HG03378 (cell line): ENCODE results near the gene DNAJC2.
"Not testable (repeated sequence)": the region's sequence is repeated elsewhere in the genome, so short reads cannot be mapped to it uniquely, and the experiment has no call there.

ENCODE experiments used
- ATAC-seq: cut with Tn5 transposase; IDR thresholded peaks from one replicate; pipeline ENCODE4 v1.9.1; 2021; ENCODE audit warnings: mild to moderate bottlenecking, moderate library complexity; ENCODE audit not compliant: unreplicated experiment

Gene DNAJC2

DNA sequence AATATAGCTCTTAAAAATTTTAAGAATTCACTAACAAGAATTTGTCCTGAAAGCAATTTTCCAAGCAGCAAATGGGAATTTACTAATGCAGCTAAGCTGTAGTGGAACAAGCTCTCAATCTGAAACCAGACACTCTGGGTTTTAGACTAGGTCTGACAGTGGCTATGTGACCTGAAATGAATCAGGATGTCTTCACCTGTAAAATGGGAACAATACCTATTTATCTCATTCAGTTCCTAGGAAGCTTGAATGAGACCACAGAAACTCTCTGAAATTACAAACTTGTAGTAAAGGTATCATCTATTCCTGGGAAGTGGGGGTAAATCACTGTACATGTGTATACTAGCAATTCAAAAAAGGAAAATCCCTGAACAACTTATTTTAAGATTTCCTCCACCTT, 1.2 kb downstream of the DNAJC2 start:
- no peak for ATAC-seq

DNA sequence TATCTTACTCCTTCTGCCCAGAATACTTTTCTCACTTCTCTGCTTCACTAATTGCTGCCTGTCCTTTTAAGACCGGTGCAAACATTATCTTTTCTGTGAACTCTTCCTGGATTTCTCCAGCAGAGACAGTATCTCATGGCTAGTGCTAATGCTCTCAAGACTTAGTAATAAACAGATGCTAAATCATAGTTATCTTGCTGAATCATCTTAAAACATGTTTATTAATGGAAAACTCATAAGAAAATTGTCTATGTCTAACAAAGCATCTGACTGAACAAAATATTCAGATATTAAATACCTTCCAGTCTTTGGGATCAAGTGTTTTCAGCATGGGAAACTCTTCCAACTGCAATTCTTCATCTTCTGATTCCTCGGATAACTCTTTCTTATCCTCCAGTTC, 3.1 kb downstream of the DNAJC2 start:
- no peak for ATAC-seq

DNA sequence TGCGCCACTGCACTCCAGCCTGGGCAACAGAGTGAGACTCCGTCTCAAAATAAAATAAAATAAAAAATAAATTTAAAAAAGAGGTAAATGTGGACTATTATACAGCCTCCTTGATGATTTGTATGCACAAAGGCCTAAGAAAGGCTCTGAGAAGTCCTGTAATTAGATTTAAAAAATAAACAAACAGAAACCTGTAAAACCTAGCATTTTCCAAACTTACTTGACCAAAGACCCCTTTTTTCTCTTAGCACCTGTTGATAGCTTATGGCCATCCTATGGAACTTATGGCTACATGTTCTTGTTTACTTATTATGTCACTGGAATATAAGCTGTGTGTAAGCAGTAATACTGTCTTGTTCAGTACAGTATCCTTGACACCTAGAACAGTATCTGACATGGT, 5.7 kb downstream of the DNAJC2 start:
- no peak for ATAC-seq

DNA sequence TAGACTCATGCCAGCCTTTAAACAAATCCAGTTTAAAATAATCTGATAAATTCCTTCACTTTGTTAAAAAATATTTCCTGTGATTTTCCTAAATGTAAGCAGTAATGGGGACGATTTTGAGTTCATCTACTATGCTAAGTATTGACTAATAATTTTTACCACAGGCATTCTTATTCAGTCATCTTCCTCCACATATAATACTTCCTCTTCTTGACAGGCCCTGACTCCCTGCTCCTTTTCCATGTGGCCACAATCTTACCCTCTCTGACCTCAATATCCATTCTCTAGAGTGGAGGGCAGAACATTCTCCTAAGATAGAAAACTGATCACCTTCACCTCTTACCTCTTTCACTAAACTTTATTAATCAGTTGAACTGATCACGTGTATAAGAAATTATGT, 7.8 kb downstream of the DNAJC2 start:
- no peak for ATAC-seq

DNA sequence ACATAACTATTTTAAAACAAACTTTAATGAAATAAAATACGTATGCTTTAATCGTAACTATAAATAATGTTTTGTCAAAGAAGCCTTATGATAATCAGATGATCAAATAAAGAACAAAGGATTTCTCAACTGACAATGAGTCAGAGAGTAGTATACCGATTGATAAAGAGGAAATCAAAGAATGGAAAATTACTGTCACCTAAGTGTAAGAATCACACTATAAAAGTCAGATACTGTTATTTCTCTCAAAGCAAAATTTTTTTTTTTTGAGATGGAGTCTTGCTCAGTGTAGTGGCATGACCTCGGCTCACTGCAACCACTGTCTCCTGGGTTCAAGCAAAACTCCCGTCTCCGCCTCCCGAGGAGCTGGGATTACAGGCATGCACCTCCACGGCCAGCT, 18.8 kb downstream of the DNAJC2 start:
- ATAC-seq: no peak

DNA sequence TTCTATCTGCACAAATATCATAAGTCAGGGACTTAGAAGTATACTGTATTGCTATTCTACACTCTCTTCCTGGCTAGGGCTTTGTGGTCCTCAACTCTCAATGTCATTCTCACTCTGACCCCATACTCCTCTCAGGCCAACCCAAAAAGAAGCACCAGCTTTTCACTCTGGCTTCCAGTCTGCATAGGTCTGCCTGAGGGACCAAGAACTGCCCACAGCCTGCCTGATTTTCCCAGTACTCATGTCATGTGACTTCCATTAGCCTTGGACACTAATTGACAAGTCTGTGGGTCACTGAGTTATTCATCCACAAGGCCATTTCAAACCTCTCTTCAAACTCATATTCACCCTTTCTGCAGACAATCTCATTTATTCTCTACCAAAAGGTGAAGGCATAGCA, 27.6 kb downstream of the DNAJC2 start:
- ATAC-seq: no peak

DNA sequence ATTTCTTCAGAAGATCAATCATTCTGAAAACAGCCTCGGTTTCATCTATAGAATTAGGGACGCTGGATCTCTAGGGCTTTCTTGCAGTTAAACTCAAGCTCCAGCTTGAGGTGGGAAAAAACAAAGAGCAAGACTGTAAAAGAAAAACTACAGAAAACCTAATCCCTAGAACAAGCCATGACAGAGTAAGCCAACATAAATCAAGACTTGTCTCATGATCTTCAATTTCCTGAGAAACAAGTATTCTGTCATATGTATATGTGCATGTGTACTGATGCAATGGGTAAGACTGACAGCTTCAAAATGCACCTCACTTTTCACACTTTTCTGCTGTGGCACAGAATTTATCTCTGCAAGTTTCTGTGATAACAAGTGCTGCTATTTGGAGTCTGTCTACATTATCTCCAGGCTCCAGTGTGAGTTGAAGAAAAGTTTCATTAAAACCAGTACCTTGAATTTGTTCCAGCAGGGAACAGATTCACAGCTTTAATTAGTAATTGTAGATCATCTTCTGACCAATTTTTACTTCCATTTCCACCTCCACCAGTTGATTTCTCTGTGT, 28.1 kb downstream of the DNAJC2 start:
- ATAC-seq: no peak

DNA sequence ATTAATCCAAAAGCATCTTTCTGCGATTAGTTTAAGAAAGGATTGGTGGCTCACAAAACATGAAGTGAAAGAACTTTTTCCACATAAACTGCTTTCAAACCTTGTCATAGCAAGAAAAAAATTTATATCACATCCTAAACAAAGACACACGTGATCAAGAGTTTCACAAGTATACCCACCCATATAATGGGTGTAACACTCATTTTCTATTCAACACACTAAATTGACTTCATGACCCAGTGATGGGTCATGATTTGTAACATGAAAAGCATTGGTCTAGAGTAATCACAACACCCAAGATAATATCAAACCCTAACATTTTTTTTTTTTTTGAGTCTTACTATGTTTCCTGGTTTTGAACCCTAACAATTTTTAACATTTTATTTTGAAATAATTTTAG, 29.7 kb downstream of the DNAJC2 start:
- no peak for ATAC-seq

DNA sequence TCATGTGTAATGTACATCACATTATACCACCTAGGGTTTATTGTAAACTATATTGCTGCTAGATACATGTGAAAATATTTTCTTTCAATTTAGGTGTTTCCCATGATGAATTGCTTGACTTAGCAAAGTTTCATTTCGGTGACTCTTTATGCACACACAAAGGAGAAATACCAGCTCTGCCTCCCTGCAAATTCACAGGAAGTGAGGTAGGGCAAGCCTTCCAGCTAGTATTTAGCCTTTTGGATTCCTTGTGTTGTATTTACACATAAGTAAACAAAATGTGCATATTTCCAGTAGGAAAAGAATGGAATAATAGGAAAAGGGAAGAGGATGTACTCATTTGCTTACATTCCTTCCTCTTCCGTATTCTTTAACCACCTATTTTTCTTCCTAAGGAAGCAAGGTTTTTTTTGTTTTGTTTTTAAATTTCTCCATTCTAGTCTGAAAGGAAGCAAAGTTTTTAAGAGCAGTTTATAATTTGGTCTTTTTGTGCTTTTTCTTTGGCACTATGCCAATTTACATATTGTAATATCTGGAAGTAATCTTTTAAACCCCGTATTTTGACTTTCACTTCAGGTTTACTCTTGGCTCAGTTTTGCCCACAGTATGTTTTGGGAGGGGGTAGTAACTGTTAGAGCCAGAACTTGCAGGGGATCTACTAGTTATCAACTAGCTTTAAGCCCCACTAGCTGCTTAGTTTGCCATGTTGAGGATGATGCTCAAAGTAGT, 36.9 kb downstream of the DNAJC2 start:
- no peak for ATAC-seq

DNA sequence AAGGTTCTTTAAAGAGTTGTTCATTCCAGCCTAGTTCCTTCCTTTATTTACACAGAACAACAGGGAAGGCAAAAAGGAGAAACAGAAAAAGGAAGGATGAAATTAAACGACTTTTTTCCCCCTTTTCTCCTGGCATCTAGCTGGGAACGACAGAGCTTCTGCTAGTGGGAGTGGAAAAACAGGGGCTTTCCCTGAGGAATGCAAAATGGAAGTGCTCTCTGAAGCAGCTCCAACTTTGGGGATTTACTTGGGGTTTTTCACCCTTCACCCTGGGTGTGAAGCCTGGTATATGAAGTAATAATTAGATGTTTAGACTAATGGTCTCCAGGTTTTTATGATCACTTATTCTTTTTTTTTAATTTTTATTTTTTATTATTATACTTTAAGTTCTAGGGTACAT, 43.1 kb downstream of the DNAJC2 start:
- no peak for ATAC-seq

DNA sequence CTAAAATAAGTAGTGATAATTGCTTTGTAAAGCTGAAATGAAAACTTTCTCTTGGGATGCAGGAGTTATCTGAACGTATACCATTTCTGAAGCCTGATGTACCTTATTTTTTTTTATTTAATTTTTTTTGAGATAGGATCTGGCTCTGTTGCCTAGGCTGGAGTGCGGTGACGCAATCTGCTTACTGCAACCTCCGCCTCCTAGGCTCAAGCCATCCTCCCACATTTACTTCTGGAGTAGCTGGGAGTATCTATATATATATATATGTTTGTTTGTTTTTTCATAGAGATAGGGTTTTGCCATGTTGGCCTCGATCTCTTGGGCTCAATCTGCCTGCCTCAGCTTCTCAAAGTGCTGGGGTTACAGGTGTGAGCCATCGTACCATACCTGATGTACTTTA, 44.9 kb downstream of the DNAJC2 start:
- no peak for ATAC-seq

DNA sequence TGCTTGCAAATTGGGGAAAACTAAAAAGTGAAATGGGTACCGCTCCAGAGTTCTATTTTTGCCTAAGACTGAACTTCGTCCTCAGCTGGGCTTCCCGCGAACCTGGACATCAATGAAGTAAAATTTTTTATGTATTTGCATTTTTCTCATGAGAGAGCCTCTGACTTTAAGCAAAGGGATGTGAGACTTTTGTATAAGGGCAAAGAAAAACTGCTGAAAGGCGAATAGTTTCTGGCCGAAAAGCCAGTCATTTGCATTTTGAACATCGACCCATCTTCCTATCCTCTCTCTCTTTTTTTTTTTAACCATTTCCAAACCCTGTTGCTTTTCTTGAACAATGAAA, 46.8 kb downstream of the DNAJC2 start:
- peak; percentile 8 for ATAC-seq

DNA sequence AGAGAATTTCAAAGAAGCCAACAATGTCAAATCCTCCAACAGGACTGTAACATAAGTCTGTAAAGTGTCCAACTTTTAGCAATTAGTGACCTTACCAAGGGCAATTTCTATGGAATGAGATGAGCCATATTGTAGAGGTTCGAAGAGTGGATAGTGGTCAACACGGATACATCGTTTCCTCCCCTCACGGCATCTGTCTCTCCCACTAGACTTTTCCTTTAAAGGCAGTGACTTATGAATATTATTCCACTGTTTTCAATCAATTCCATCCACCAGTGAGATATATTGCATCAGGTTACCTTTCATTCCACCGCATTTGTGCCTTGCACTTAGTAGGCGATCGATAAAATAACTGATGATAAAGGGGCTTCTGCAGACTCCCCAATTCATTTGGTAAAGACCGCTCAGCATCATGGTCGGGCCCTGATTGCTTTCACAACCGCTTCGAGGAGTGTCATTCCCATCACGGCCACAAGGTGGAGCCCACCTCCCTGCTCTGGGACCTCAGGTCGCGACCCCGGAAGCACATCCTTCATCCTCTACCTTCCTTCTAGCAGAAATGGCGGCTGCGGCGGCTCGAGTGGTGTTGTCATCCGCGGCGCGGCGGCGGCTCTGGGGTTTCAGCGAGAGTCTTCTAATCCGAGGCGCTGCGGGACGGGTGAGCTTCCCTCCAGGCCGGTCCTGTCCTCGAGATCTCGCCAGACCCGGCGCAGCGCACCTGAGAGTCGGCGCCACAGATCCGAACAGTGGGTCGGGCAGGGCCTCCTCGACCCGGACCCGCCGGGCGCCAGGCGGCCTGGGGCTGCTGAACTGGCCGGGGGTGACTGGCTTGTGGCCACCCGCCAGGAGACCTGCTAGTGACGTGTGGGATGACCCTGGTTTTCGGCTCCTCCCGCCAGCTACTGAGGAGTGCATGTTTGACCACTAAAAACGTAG, 47.4 kb downstream of the DNAJC2 start, which contains the start of gene PMPCB:
PMPCB (plus strand) TSS at position 535 of the 936 bp plus-strand sequence; CDS start at position 560, 25 bp downstream.
- peak; percentile 91 for ATAC-seq

DNA sequence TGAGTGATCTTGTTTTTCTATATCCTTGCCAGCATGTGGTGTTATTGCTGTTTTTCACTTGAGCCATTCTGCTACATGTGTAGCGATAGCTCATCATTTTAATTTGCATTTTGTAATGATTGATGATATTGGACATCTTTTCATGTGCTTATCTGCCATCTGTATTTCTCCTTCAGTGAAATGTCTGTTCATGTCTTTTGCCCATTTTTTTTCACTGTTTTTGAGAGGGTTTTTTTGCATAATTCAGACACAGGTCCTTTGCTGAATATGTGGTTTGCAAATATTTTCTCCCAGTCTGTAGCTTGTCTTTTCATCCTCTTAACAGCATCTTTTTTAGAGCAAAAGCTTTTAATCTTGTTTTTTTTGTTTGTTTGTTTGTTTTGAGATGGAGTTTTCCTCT, 51.0 kb downstream of the DNAJC2 start:
- no peak for ATAC-seq

DNA sequence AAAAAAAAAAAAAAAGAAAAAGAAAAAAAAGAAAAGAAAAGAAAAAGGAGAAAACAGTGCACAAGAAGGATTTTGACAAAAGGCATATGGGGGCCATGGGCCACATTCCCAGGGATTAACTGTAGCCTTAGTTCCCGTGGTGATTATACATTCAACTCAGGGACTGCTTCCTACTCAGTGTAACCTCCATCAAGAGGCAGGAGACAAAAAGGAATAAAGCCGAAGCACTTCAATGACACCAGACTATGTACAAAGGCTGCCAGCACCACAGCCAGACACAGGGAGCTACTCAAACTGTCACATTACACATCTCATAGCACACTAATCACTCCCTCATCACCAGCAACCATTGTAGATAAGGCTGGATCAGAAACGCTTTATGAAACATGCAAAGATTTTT, 52.4 kb downstream of the DNAJC2 start:
- ATAC-seq: no peak

DNA sequence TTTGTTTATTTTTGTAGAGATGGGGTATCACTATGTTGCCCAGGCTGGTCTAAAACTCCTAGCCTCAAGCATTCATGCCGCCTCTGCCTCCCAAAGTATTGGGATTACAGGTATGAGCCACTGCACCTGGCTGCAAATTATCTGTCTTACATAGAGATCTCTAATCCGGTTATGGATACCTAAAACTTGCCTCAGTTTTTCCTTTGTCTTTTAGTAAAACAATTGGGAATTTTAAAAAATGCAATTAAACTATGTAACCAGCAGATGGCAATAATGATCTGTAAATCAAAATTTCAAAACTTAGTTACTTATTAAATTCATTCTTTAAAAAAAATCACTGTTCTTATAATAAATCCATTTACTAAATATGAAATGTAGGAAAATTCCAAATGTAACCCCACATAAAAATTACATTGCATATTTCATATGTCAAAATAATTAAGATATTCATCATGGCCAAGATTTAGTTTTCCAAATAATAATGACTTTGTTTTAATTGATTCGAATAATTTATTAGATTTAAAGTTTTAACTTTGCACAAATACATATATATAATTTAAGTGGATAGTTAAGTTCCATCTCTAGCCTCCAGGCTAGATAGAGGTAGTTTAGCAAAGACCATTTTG, 61.7 kb downstream of the DNAJC2 start:
- not testable (repeated sequence) for ATAC-seq

DNA sequence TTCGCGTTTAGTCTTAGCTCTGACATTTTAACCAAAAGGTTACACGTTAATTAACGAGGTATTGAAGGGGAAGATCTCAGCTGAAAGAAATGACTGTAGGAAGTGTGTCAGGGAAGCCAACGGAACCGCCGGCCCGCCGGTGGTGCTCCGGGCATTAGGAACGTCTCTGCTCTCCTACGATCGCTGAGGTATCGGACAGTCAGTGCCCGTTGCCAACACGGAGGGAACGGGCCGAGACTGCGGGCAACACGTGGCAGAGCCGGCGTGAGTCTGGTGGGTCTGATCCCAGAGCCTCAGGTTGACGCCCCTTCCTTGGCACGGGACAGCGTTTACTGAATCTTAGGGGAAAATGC, 63.8 kb downstream of the DNAJC2 start:
- peak; percentile 4 for ATAC-seq

DNA sequence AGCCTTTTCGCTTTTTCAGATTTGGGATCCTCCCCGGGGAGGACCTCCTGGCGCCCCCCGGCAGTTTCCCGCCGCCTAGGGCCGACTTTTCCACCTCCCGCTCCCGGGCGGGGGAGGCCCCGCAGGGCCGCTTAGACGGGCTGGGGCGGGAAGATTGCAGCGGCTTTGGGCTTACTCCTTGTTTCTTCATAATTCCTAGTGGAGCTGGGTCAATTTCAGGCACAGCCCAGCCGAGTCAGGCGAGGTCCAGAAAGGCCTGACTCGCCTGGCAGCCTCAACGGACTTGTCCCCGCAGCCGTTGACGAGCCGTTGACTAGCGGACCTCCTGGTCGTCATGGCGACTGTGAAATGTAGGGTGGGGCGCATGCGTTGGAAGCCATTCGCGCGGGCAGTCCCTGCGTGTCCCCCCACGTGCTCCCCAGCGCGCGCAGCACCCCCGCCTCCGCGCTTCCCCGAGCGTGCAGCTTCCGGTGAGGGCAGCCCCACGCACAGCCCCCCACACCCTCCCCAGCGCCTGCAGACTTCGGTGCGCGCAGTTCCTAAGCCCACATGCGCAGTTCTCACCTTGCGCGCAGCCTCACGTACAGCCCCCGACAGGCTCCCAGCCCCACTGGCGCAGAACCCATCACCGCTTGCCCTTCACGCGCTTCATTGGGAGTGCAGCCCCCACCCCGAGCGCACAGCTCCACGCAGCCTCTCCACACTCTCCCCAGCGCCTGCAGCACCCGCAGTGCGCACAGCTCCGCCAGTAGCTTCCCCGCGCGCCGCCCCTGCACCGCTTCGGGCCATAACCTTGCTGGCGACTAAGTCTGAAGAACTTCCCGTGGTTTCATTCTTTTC, 64.4 kb downstream of the DNAJC2 start:
- ATAC-seq: peak; percentile 93

DNA sequence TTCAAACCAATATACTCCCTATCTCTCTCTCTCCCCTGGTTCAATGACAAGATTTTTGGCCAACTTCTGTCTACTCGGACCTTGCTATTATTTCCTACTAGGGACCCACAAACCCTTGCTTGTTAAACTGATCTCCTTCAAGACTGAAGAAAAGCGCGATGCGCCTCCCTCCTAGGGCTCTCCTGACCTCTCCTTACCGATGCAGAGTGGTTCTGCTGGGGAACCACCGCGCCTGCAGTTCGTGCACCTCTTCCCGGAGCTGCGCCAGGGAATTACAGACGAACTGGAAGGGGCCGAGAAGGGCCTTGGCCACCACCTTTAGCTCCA, 65.0 kb downstream of the DNAJC2 start:
- ATAC-seq: peak; percentile 38

DNA sequence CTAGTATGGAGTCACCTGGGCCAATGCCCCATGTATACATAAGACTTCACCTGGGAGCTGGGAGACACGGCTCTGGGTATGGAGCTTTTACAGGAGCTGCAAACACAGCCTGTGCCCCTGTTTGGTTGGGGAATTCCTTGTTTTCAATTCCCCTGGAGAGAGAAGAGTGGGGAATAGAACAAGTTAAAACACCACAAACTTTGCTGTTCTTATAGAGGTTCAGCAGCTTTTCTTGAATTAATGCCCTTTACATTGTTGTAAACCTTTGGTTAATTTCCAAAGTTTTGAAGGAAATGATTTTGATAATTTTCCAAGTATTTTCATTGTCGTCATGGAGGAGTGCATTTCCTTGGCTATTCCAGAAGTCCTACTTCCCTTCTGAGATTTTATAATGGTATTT, 66.4 kb downstream of the DNAJC2 start:
- ATAC-seq: not testable (repeated sequence)

DNA sequence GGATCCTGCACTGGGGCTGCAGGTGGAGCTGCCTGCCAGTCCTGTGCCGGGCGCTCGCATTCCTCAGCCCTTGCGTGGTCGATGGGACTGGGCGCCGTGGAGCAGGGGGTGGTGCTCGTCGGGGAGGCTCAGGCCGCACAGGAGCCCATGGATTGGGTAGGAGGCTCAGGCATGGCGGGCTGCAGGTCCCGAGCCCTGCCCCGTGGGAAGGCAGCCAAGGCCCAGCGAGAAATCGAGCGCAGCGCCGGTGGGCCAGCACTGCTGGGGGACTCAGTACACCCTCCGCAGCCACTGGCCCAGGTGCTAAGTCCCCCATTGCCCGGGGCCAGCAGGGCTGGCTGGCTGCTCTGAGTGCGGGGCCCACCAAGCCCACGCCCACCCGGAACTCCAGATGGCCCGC, 69.7 kb downstream of the DNAJC2 start:
- not testable (repeated sequence) for ATAC-seq
